ENCODE measurements around the gene SLC24A3. TPM values are rescaled to one million over a fixed set of nuclear protein-coding genes. Genes with fewer than 3 reads are reported as not detected.

Gene SLC24A3
- total RNA-seq, 1 experiment from 2014 or later, result not detected

GRCh38 chr20:19706463-19706862 lies 494.0 kb downstream of the SLC24A3 start:
- DNase-seq (ENCODE audit: low spot score), result no peak

GRCh38 chr20:19709635-19710335 lies 497.3 kb downstream of the SLC24A3 start:
- DNase-seq (ENCODE audit: low spot score), result no peak

- no peak for DNase-seq (ENCODE audit: low spot score)
Measured at GRCh38 chr20:19710336-19711120, 498.1 kb downstream of the SLC24A3 start.

- DNase-seq (ENCODE audit: low spot score), result no peak
Measured at GRCh38 chr20:19711126-19711525, 498.7 kb downstream of the SLC24A3 start.

- no peak for DNase-seq (ENCODE audit: low spot score)
Measured at GRCh38 chr20:19712721-19713260, 500.3 kb downstream of the SLC24A3 start.

GRCh38 chr20:19713822-19714578 lies 501.6 kb downstream of the SLC24A3 start:
- DNase-seq (ENCODE audit: low spot score), result no peak

- no peak for DNase-seq (ENCODE audit: low spot score)
Measured at GRCh38 chr20:19714579-19714840, 502.1 kb downstream of the SLC24A3 start.

GRCh38 chr20:19715986-19716385 lies 503.5 kb downstream of the SLC24A3 start:
- no peak for DNase-seq (ENCODE audit: low spot score)

GRCh38 chr20:19718880-19719279 lies 506.4 kb downstream of the SLC24A3 start:
- no peak for DNase-seq (ENCODE audit: low spot score)

- DNase-seq (ENCODE audit: low spot score), result no peak
Measured at GRCh38 chr20:19720991-19721390, 508.5 kb downstream of the SLC24A3 start.

- DNase-seq (ENCODE audit: low spot score), result no peak
Measured at GRCh38 chr20:19723051-19723450, 510.6 kb downstream of the SLC24A3 start.

GRCh38 chr20:19723813-19724430 lies 511.5 kb downstream of the SLC24A3 start:
- DNase-seq (ENCODE audit: low spot score), result no peak

GRCh38 chr20:19725373-19725772 lies 512.9 kb downstream of the SLC24A3 start:
- no peak for DNase-seq (ENCODE audit: low spot score)

GRCh38 chr20:19725814-19726525 lies 513.5 kb downstream of the SLC24A3 start:
- DNase-seq (ENCODE audit: low spot score), result peak; percentile 37

GRCh38 chr20:19727251-19727847 lies 514.9 kb downstream of the SLC24A3 start:
- DNase-seq (ENCODE audit: low spot score), result no peak

GRCh38 chr20:19729672-19730071 lies 517.2 kb downstream of the SLC24A3 start:
- DNase-seq (ENCODE audit: low spot score), result no peak

GRCh38 chr20:19730706-19731105 lies 518.3 kb downstream of the SLC24A3 start:
- no peak for DNase-seq (ENCODE audit: low spot score)

- DNase-seq (ENCODE audit: low spot score), result no peak
Measured at GRCh38 chr20:19734811-19735210, 522.4 kb downstream of the SLC24A3 start.

GRCh38 chr20:19735446-19735845 lies 523.0 kb downstream of the SLC24A3 start:
- peak; percentile 93 for DNase-seq (ENCODE audit: low spot score)

- DNase-seq (ENCODE audit: low spot score), result peak; percentile 28
Measured at GRCh38 chr20:19737025-19737424, 524.6 kb downstream of the SLC24A3 start.

GRCh38 chr20:19738951-19739350 lies 526.5 kb downstream of the SLC24A3 start:
- no peak for DNase-seq (ENCODE audit: low spot score)

All from A172 (cell line).